Measurements from ENCODE around the gene GLRA1. TPM values are rescaled to one million over a fixed set of nuclear protein-coding genes. Genes with fewer than 3 reads are reported as not detected.

The GLRA1 gene
- total and polyA plus RNA-seq, 2 donors from 2014 or later = not detected

- Histone ChIP-seq H3K4me1 (ENCODE audit: control insufficient read depth in 2 of 3, insufficient read depth in 2 of 3, low read depth in 1 of 3, low read length in 3 of 3) (no peaks in the 10 kb centered on the region), H3K4me3 (ENCODE audit: low read length in 3 of 3) (no peak overlapping the region), H3K9me3 (ENCODE audit: control insufficient read depth in 2 of 3, insufficient read depth in 1 of 3, low read length in 3 of 3) (no peaks in the 10 kb centered on the region), H3K27ac (ENCODE audit: low read depth in 2 of 2, low read length in 2 of 2) (no peak overlapping the region), H3K27me3 (ENCODE audit: control insufficient read depth, insufficient read depth, low read length) (no peaks in the 10 kb centered on the region), H3K9ac (ENCODE audit: low read length in 3 of 3) (no peak overlapping the region), H3K36me3 (ENCODE audit: control insufficient read depth in 2 of 3, insufficient read depth in 3 of 3, low read length in 3 of 3) (no peaks in the 10 kb centered on the region)
- TF ChIP-seq CTCF (IDR thresholded peaks at IDR 0.05; ENCODE audit: borderline replicate concordance, extremely low read depth, insufficient read depth) = no peak
- no peak for DNase-seq
- FAIRE-seq = no peak
- intact Hi-C loops (cut with DNase I) = no loop called here
These were observed 44.3 kb downstream of the GLRA1 start for GRCh38 chr5:151880324-151880723.

GRCh38 chr5:151873701-151874100, 51.0 kb downstream of the GLRA1 start:
- Histone ChIP-seq H3K27ac (ENCODE audit: low read depth in 2 of 2, low read length in 2 of 2) (no peak overlapping the region), H3K9me3 (ENCODE audit: control insufficient read depth in 2 of 3, insufficient read depth in 1 of 3, low read length in 3 of 3) (no peaks in the 10 kb centered on the region), H3K4me1 (ENCODE audit: control insufficient read depth in 2 of 3, insufficient read depth in 2 of 3, low read depth in 1 of 3, low read length in 3 of 3) (no peaks in the 10 kb centered on the region), H3K27me3 (ENCODE audit: control insufficient read depth, insufficient read depth, low read length) (no peaks in the 10 kb centered on the region), H3K9ac (ENCODE audit: low read length in 3 of 3) (no peak overlapping the region), H3K4me3 (ENCODE audit: low read length in 3 of 3) (no peak overlapping the region), H3K36me3 (ENCODE audit: control insufficient read depth in 2 of 3, insufficient read depth in 3 of 3, low read length in 3 of 3) (no peaks in the 10 kb centered on the region)
- intact Hi-C loops (cut with DNase I) = no loop called here
- FAIRE-seq = no peak
- TF ChIP-seq CTCF (IDR thresholded peaks at IDR 0.05; ENCODE audit: borderline replicate concordance, extremely low read depth, insufficient read depth) = no peak
- DNase-seq = no peak

- TF ChIP-seq CTCF (IDR thresholded peaks at IDR 0.05; ENCODE audit: borderline replicate concordance, extremely low read depth, insufficient read depth) = no peak
- DNase-seq (no peak), FAIRE-seq (no peak)
- Histone ChIP-seq H3K27ac (ENCODE audit: low read depth in 2 of 2, low read length in 2 of 2) (no peak overlapping the region), H3K36me3 (ENCODE audit: control insufficient read depth in 2 of 3, insufficient read depth in 3 of 3, low read length in 3 of 3) (no peaks in the 10 kb centered on the region), H3K9me3 (ENCODE audit: control insufficient read depth in 2 of 3, insufficient read depth in 1 of 3, low read length in 3 of 3) (no peaks in the 10 kb centered on the region), H3K4me1 (ENCODE audit: control insufficient read depth in 2 of 3, insufficient read depth in 2 of 3, low read depth in 1 of 3, low read length in 3 of 3) (no peaks in the 10 kb centered on the region), H3K4me3 (ENCODE audit: low read length in 3 of 3) (no peak overlapping the region), H3K27me3 (ENCODE audit: control insufficient read depth, insufficient read depth, low read length) (no peaks in the 10 kb centered on the region), H3K9ac (ENCODE audit: low read length in 3 of 3) (no peak overlapping the region)
- intact Hi-C loops (cut with DNase I) = no loop called here
These were observed 52.0 kb downstream of the GLRA1 start for GRCh38 chr5:151872701-151873100.

GRCh38 chr5:151870820-151871219, 53.8 kb downstream of the GLRA1 start:
- intact Hi-C loops (cut with DNase I) = no loop called here
- FAIRE-seq (no peak), DNase-seq (no peak)
- Histone ChIP-seq H3K27ac (ENCODE audit: low read depth in 2 of 2, low read length in 2 of 2) (no peak overlapping the region), H3K36me3 (ENCODE audit: control insufficient read depth in 2 of 3, insufficient read depth in 3 of 3, low read length in 3 of 3) (no peaks in the 10 kb centered on the region), H3K9me3 (ENCODE audit: control insufficient read depth in 2 of 3, insufficient read depth in 1 of 3, low read length in 3 of 3) (no peaks in the 10 kb centered on the region), H3K9ac (ENCODE audit: low read length in 3 of 3) (no peak overlapping the region), H3K27me3 (ENCODE audit: control insufficient read depth, insufficient read depth, low read length) (no peaks in the 10 kb centered on the region), H3K4me3 (ENCODE audit: low read length in 3 of 3) (no peak overlapping the region), H3K4me1 (ENCODE audit: control insufficient read depth in 2 of 3, insufficient read depth in 2 of 3, low read depth in 1 of 3, low read length in 3 of 3) (no peaks in the 10 kb centered on the region)
- TF ChIP-seq CTCF (IDR thresholded peaks at IDR 0.05; ENCODE audit: borderline replicate concordance, extremely low read depth, insufficient read depth) = no peak
